Fibroblast of lung (primary cell): ENCODE measurements around the gene MAP2K2.

Source experiments
- CTCF ChIP-seq, 2 donors: IDR thresholded peaks in 1 of 2; conservative IDR thresholded peaks in 1 of 2; 1 replicate in 1 of 2; 2 replicates in 1 of 2; pipeline ENCODE4 v1.5.1; 2011 to 2012; ENCODE audit warnings: low read length in 2 of 2, control low read depth in 1 of 2, inconsistent platforms in 1 of 2, low read depth in 1 of 2, mild to moderate bottlenecking in 1 of 2
- EZH2 ChIP-seq: IDR thresholded peaks from 2 replicates; pipeline ENCODE4 v1.5.1; 2012; ENCODE audit warnings: low read length, control low read depth, mild to moderate bottlenecking; ENCODE audit errors: missing control alignments

DNA sequence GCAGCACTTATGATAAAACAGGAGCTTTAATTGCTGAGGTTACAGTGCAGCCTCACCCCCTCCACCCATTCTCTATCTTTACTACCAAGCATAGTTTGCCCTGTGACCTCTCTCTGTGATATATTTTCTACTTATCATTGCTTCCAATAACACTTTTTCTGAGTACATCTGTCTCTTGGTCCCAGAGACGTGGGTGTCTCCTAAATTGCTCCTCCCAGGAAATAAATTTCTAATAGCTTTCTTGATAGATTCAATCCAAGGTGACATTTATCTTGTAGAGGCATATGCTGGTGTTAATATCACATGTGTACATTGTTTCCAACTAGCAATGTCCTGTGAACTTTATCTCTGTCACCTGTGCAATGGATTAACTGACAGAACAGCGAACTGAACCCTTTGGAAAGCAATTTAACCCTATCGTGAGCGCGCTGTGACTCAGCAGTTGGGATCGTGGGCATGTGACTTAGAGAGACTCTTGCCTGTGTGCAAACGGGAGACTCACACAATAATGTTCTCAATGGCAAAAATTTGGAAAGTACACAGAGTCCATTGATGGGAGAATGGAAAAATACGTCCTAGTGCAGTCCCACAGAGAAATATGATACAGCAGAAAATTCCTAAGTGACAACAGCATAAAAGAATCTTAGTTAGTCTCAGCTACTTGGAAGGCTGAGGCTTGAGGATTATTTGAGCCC lies 7.0 kb upstream of the MAP2K2 start:
- no peak for TF ChIP-seq CTCF (conservative IDR thresholded peaks at IDR 0.05 in 1 of 2, IDR thresholded peaks at IDR 0.05 in 1 of 2; ENCODE audit: low read depth in 1 of 2, low read length in 2 of 2)
- TF ChIP-seq EZH2 = no peak
